CD4-positive, alpha-beta T cell treated with Interleukin-15 for 1 hour (primary cell): Measurements from ENCODE around the gene TCF7L2.

Experiments
- DNase-seq: peaks from one replicate; pipeline ENCODE4 v3.0.0-alpha.2; 2020

Gene TCF7L2

DNA sequence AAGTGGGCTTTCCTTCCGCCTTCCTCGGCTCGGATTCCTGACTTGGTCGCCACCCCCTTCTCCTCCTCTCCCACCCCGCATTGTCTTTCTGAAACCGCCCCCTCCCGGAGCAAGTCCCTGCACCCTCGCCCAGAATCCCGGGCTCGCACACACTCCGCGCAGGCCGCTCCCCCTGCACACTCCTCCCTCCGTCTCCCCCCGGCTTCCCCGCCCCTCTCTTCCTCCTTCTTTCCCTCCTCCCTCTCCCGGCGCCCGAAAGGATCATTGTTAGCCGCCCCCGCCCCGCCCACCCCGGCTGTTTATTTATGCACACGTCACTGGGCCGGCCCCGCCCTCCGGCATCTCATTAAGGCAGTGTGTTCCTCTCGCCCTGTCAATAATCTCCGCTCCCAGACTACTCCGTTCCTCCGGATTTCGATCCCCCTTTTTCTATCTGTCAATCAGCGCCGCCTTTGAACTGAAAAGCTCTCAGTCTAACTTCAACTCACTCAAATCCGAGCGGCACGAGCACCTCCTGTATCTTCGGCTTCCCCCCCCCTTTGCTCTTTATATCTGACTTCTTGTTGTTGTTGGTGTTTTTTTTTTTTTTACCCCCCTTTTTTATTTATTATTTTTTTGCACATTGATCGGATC, at the start of gene TCF7L2:
TSS of gene TCF7L2 (plus strand) at position 373 of the 633 bp plus-strand sequence. CDS start 510 bp downstream, outside the sequence.
- DNase-seq, result peak; percentile 79

DNA sequence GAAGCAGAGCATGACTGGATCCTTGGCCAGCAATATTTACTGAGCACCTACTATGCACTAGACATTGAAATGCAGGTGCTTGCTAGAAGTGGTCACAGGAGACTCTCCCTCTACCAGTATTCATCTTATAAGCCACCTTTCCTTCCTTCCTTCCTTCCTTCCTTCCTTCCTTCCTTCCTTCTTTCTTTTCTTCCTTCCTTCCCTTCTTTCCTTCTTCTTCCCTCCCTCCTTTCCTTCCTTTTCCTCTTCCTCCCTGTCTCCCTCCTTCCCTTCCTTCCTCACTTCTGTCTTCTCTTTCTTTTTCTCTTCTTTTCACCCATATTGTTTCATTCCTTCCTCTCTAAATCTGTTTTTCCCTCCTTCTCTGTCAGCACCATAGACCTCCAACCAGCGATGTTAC, 47.3 kb upstream of the TCF7L2 start:
- no peak for DNase-seq

GRCh38 chr10:112904000-112904399, 46.0 kb upstream of the TCF7L2 start:
- no peak for DNase-seq

DNA sequence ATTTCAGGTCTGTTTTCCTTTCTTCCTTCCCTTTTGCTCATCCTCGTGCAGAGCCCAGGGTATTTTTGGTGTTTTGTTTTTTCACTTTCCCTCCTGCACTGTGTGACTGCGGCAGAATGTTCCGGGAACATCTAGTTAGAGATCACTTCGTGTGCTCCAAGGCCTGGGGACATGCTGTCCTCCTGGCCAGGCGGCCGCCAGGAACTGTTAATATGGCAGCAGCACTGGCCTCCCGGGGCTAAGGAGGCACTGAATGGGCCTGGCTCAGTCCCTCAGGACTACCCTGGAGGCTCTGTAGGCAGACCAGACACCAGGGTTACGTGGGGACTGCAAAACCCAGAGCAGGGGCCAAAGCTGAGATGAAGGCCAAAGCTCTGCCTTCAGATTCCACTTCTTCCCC, 43.1 kb upstream of the TCF7L2 start:
- DNase-seq, result no peak

- no peak for DNase-seq
Measured at GRCh38 chr10:112907893-112908292, 42.2 kb upstream of the TCF7L2 start.

- no peak for DNase-seq
Measured at GRCh38 chr10:112911206-112911605, 38.8 kb upstream of the TCF7L2 start.

DNA sequence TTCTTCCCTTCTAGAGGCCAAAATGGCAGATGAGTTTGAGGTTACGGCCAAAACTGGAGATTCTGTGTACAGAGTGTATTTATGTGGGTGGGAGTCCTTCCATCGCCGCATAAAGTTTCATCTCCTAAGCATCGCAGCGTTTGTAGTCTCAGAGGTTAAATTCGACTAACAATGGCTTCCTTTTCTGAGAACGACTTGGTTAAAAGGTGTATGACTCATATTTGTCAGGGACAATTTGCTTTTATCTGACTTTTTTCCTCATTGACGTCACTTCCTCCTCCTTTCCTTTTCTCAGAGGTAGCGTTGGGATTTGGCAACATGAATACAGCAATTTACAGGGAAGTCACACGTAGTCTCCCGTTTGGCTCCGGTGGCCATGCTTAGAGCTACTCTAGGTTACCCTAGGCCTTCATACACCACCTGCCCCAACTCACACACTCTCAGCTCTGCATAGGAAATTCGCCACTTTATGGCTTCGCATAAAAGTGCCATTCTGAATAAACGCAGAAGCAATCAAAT, 37.6 kb upstream of the TCF7L2 start:
- DNase-seq, result no peak

GRCh38 chr10:112913255-112913654, 36.8 kb upstream of the TCF7L2 start:
- DNase-seq, result no peak

DNA sequence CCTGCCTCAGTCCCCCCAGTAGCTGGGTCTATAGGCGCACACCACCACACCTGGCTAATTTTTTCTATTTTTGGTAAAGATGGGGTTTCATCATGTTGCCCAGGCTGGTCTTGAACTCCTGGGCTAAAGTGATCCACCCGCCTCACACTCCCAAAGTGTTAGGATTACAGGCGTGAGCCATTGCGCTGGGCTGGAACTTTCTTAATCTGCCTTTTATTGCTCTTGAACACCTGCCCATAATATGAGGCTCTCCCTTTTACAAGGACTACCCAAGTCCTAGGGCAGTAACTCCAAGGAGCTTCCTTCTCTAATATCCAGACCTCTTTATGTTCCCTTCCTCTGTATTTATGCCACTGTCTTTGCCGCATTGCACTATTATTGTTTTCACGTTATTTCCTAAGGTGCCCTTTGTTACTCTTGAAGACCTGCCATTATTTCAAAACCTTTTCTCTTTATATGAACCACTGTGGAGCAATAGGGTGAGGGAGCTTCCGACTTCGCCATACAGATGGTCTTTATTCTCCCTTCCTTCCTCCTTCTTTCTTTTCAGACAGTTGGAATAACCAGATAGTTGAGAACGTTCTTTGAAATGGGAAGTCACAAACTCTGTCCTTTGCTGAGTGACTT, 36.3 kb upstream of the TCF7L2 start:
- DNase-seq, result no peak

DNA sequence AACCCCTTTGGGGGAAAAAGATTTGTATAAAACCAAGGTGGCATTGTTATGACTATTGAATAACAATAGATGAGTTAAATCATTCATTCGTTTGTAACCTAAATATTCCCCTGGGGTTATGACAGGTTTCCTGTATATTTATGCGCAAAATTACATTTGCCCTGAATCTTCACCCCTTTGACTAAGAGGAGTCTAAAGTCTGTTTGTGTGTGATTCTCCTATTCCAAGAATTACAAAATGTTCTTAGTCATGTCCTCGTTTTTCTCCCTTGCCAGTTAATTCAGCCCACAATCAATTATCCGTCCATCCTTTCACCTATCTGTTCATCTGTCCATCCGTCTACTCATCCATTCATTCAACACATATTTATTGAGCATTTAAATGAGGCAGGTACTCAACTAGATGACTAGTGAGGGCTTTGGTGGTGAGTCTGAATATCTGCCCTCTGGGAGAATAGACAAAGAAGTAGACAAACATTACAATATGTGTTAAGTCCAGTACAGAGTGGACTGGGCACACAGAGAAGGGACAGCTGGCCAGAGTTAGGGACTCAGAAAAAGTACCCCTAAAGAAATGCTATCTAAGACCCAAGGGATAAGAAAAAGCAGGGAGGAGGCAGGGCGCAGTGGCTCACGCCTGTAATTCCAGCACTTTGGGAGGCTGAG, 35.6 kb upstream of the TCF7L2 start:
- no peak for DNase-seq

DNA sequence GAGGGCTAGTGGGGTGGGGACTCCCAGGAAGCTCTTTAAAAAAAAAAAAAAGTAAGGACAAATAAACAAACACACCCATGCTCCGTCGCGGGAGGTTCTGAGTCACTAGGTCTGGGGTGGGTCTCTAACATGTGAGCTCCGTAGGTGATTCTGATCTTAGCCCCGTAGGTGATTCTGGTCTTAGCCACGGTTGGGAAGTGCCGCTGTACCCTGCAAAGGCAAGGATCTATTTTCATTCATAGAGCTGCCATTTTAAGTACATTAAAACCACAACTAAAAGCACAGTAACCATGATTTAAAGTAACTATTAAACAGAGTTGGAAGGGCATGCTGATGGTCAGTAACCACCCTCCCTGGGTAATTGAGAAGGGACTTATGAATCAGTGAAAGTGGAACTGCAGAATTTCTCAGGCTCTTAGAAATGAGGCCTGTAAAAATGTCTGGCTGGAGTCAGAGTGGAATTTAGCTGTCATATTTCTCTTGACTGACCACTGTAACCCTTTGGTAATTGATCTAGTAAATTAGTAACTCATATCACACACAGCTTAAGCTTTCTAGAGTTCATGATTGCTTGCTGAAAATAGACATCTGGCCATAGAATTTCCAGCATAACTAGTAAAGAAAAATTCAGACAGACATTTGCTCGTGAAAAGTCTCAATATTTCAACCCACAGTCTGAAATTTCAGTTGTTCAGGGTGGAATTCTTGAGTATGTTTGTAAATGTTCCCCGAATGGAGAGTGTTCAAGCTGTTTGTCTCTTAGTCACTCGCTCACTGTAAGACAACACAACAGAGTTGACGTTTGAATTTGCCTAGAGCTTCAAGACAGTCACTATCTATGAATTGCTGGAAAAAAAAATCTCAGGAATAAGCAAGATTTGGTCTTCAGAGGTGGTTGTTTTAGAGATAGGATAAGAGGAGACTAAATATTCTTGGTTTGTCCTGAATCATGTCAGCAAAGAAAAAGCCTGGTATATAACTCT, 34.2 kb upstream of the TCF7L2 start:
- no peak for DNase-seq

DNA sequence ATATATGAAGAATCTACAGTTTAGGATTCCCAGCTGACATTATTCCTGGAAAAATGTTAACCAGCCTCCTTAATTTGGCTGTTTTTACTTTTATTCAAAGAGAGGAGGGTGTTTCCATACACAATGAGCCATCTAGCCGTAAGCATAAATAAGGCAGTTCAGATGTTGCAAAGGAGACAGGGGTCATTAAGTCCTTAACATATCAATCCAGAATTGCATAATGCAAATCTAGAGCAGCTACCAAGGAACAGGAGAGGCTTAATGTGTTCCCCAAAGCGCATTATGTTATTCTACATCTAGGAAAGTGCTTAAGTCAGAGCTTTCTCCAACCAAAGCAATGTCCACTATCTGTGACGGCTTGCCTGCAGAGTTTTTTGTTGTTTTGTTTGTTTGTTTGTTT, 32.4 kb upstream of the TCF7L2 start:
- no peak for DNase-seq

GRCh38 chr10:112918771-112919170, 31.3 kb upstream of the TCF7L2 start:
- no peak for DNase-seq

GRCh38 chr10:112919721-112920120, 30.3 kb upstream of the TCF7L2 start:
- DNase-seq, result no peak

- no peak for DNase-seq
Measured at GRCh38 chr10:112926906-112927688, 22.9 kb upstream of the TCF7L2 start.

DNA sequence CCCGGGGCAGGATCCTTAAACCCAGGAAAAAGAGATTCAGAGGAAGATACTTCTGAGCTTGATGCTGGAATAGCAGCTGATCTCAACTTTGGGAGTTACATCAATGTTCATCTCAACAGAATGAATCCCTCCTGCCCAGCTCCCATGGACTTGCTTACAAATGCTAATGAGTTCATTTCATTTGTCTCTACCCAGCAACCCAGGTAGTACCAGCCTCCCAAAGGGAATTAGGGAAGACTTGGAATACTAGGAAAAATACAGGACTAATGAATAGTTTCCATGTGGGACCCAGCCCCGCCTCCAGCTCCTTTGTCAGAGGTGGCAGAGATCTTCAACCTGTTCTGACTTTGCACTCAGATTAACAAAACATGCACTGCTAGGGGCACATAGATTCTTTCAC, 22.1 kb upstream of the TCF7L2 start:
- DNase-seq, result no peak

DNA sequence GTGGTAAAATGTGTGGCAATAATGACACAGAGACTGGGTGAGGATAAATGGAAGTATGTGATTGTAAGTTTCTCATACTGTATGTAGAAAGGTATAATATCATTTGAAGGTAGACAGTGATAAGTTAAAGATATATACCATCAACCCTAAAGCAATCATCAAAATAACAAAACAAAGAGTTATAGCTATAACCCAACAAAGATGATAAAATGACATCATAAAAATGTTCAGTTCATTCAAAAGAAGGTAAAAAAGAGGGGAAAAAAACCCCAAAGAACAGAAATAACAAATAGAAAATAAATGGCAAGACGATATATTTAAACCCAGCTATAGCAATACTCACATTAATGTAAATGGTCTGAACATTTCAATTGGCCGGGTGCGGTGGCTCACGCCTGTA, 17.4 kb upstream of the TCF7L2 start:
- DNase-seq, result no peak

GRCh38 chr10:112934193-112934592, 15.9 kb upstream of the TCF7L2 start:
- no peak for DNase-seq

GRCh38 chr10:112938808-112939482, 11.1 kb upstream of the TCF7L2 start:
- DNase-seq, result no peak

DNA sequence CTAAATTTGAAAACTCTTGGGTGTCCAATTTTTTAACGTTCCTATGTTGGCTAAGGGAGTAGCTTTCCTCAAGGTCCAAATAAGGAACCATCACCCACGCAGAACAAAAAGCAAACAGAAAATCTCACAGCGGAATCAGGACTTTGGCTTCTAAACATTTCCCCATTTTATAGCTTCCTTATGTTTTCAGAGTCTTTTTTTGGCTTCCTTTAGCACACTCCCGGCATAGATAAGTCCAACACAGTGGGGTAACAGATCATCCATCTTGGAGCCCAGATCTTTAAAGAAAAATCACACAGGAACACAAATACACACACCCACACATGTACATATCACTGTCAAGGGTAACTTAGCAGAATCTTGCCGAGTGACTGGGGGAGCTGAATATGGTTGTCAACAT, 4.2 kb upstream of the TCF7L2 start:
- no peak for DNase-seq

- no peak for DNase-seq
Measured at GRCh38 chr10:112946649-112947048, 3.4 kb upstream of the TCF7L2 start.

DNA sequence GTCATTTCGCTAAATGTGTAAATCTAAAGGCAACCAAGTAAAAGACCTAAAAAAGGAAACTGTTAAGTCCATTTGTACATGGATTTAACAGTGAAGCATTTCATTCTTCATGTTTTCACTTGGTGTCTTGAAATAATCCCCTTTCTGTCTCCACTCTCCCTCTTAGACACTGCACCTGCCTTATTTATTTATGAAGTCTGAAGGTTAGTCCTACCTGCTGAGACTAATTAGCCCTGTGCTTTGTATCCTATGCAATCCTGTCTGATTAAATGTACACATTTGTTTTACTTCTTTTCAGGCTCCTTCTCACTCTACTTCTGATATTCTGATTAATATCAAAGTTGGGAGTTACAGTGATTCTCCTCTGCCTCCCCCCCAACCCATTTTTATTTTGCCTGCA, 1.9 kb upstream of the TCF7L2 start:
- no peak for DNase-seq
